Stomach smooth muscle (tissue), 2 donors: ENCODE results near the gene ARMC9.

Experiments used
- H3K27ac ChIP-seq: one replicate; pipeline ENCODE4 v1.7.0; 2013; ENCODE audit warnings: mild to moderate bottlenecking, low read length, inconsistent platforms
- H3K27me3 ChIP-seq, 2 donors: one replicate each; pipeline ENCODE4 v1.7.0; 2013; ENCODE audit warnings: low read length in 2 of 2; ENCODE audit not compliant: insufficient read depth in 2 of 2, control insufficient read depth in 1 of 2
- H3K36me3 ChIP-seq, 2 donors: one replicate each; pipeline ENCODE4 v1.7.0; 2013; ENCODE audit warnings: low read length in 2 of 2; ENCODE audit not compliant: control insufficient read depth in 2 of 2, insufficient read depth in 2 of 2
- H3K4me1 ChIP-seq: one replicate; pipeline ENCODE4 v1.7.0; 2013; ENCODE audit warnings: low read length; ENCODE audit not compliant: control insufficient read depth, insufficient read depth
- H3K4me3 ChIP-seq, 2 donors: one replicate each; pipeline ENCODE4 v1.7.0; 2013; ENCODE audit warnings: low read length in 2 of 2
- H3K9ac ChIP-seq, 2 donors: one replicate each; pipeline ENCODE4 v1.7.0; 2013; ENCODE audit warnings: low read length in 2 of 2, mild to moderate bottlenecking in 1 of 2
- H3K9me3 ChIP-seq, 2 donors: one replicate each; pipeline ENCODE4 v1.7.0; 2013; ENCODE audit warnings: low read length in 2 of 2; ENCODE audit not compliant: control insufficient read depth in 2 of 2
- donor health status: healthy.
- donor health status: Pancreatic carcinoma.

ARMC9 gene

DNA sequence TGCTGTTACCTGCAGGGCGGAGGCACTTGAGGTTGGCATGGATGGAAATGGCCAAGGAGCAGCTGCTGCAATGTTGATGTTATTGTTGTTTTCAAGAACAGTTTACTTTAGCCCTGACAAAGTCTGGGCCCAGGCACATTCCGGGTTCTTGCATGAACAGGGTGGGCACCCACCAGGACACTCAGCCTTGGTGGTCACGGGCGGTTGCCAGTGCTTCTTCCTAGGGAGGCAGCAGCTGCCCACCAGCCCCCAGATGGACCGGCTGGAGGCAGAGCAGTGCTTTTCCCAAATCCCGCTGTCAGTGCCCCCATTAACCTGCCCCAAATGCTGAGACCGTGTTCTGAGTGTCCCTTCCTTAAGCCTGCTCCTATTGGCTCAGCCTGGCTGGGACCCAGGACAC lies 158.6 kb downstream of the ARMC9 start:
- Histone ChIP-seq H3K36me3 (peaks cover 0 to 6% of the 10 kb centered on the region in 2 donors), H3K27ac (no peak overlapping the region), H3K4me1 (peaks cover 5% of the 10 kb centered on the region), H3K4me3 (no peak overlapping the region), H3K9ac (no peak overlapping the region), H3K9me3 (no peaks in the 10 kb centered on the region), H3K27me3 (no peaks in the 10 kb centered on the region)

DNA sequence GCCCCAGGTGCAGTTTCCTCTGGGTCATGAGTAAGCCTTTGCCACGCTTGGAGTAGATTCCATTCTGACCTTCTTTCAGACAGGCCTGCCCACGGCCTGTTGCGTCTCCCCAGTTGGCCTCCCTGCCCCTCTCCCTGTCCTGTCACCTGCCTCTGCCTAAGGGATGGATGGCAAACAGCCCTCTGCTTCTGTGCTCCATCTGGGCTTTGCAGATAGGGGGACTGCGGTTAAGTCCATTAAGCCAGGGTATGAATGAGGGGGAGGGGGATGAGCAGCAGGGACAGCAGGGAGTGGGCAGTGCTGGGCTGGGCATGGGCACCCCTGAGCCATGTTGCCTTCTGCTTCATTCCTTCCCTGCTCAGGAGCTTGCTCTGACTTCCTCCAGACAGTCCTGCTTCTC lies 159.5 kb downstream of the ARMC9 start:
- peaks cover 5% of the 10 kb centered on the region for H3K4me1 ChIP-seq
- no peaks in the 10 kb centered on the region for H3K9me3 ChIP-seq
- peaks cover 0 to 9% of the 10 kb centered on the region in 2 donors for H3K36me3 ChIP-seq
- H3K27ac ChIP-seq = no peak overlapping the region
- no peaks in the 10 kb centered on the region for H3K27me3 ChIP-seq
- no peak overlapping the region for H3K9ac ChIP-seq
- H3K4me3 ChIP-seq = no peak overlapping the region

DNA sequence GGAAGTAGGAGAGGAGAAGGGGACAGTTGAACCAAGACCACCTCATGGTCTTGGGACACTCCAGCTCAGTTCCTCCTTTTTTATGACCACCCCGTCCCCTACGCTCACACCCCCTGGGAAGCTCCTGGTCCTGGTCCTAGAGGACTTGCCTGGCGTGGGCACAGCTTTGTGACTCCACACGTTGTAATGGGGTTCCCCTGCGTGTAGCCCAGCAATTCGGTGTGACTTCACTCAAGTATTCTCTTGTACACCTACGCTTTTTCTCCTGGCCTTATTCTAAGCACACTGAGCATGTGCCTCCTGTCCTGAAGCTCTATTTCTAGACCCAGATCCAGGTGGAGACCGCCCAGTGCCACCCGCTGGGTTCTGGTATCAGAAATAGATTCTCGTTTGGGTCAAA lies 161.0 kb downstream of the ARMC9 start:
- no peak overlapping the region for H3K4me3 ChIP-seq
- peaks cover 5% of the 10 kb centered on the region for H3K4me1 ChIP-seq
- H3K27ac ChIP-seq = no peak overlapping the region
- H3K27me3 ChIP-seq = no peaks in the 10 kb centered on the region
- H3K36me3 ChIP-seq = peaks cover 0 to 12% of the 10 kb centered on the region in 2 donors
- H3K9ac ChIP-seq = no peak overlapping the region
- H3K9me3 ChIP-seq = no peaks in the 10 kb centered on the region

GRCh38 chr2:231359948-231360347 lies 161.5 kb downstream of the ARMC9 start:
- peaks cover 5% of the 10 kb centered on the region for H3K4me1 ChIP-seq
- no peak overlapping the region for H3K9ac ChIP-seq
- H3K27me3 ChIP-seq = no peaks in the 10 kb centered on the region
- no peak overlapping the region for H3K27ac ChIP-seq
- no peak overlapping the region for H3K4me3 ChIP-seq
- H3K36me3 ChIP-seq = peaks cover 0 to 12% of the 10 kb centered on the region in 2 donors
- no peaks in the 10 kb centered on the region for H3K9me3 ChIP-seq

DNA sequence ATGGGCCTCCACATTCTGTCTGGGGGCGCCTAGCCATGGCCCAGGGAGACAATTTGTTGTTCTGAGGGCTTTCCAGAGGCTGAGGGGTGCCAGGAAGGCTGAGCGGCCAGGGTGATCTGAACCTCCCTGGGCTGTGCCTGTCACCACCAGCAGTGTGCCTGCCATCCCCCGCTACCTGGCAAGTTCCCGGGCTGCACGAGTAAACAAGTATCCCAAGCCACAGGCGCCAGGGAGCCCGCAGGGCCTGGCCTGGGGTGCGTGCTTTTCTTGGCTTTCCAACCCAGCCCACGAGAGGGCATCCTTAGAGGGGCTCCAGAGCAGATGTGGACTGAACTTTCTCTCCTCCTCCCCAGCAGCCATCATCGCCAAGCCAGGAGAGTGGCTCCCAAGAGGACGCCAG lies 162.0 kb downstream of the ARMC9 start:
- H3K36me3 ChIP-seq = peaks cover 0 to 12% of the 10 kb centered on the region in 2 donors
- H3K27ac ChIP-seq = no peak overlapping the region
- no peak overlapping the region for H3K9ac ChIP-seq
- H3K9me3 ChIP-seq = no peaks in the 10 kb centered on the region
- H3K4me1 ChIP-seq = peaks cover 5% of the 10 kb centered on the region
- H3K4me3 ChIP-seq = no peak overlapping the region
- H3K27me3 ChIP-seq = no peaks in the 10 kb centered on the region

DNA sequence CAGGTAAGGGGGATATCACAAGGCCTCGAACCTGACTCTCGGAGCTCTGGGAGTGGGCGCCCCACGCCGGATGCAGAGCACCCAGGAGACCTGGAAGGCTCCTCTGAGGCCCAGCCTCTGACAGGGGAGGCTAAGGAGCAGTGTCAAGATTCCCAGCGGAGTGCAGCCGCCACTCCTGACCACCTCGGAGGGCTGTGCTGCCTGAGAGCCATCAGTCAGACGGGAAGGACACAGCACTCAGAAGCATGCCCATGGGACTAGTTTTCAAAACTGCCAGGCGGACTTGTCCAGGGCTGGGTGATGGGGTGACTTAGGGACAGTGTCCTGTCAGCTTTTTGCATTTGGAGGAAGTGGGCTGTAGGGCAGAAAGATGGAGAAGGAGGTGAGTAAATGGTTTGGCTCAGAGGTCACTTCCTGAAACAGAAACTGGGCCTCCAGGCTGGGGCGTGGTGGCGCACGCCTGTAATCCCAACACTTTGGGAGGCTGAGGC lies 162.5 kb downstream of the ARMC9 start:
- Histone ChIP-seq H3K27ac (no peak overlapping the region), H3K4me3 (no peak overlapping the region), H3K9ac (no peak overlapping the region), H3K27me3 (no peaks in the 10 kb centered on the region), H3K36me3 (peaks cover 0 to 10% of the 10 kb centered on the region in 2 donors), H3K9me3 (no peaks in the 10 kb centered on the region), H3K4me1 (no peaks in the 10 kb centered on the region)

DNA sequence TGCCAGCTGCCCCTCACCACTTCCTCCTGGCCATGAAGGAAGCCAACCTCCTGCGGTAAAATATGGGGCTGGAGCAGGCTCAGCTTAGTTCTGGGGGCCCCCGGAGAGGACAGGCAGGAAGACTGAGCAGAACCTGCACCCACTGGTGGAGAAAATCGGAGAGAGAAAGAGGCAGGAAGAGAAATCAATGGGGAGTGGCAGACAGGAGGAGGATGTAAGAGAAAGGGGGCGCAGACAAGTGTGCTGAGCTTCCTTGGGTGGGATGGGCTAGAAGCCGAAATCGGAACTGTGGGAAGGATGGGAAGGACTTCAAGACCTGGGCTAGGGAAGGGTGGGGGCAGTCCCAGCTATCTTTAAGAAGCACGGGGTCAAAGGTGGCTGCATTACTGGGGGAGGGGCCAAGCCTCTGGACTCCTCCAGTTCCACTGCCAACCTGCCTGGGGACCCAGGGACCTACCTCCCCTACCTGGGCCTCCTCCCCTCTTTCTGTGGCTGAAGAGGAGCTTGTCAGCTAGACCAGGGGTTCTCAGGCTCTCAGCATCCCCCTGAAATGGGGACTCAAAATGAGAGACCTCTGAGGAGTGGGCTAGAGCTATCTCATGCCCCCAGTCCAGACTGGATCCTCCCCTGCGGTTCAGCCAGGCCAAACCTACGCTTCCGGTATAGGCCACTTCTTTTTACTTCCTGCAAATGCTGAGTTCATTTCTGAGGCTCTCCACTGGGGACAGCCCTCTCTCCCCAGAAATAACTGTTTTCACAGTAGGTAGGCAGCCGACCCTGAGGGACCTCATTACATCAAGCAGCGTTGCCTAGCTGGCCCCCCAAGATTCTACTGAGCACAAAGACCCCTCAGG lies 163.5 kb downstream of the ARMC9 start:
- Histone ChIP-seq H3K4me1 (no peaks in the 10 kb centered on the region), H3K9ac (no peak overlapping the region), H3K36me3 (peaks cover 0 to 10% of the 10 kb centered on the region in 2 donors), H3K27me3 (no peaks in the 10 kb centered on the region), H3K27ac (no peak overlapping the region), H3K4me3 (no peak overlapping the region), H3K9me3 (no peaks in the 10 kb centered on the region)

GRCh38 chr2:231362555-231363184 lies 164.2 kb downstream of the ARMC9 start:
- no peaks in the 10 kb centered on the region for H3K4me1 ChIP-seq
- no peaks in the 10 kb centered on the region for H3K9me3 ChIP-seq
- no peak overlapping the region for H3K4me3 ChIP-seq
- peaks cover 0 to 10% of the 10 kb centered on the region in 2 donors for H3K36me3 ChIP-seq
- no peak overlapping the region for H3K9ac ChIP-seq
- H3K27me3 ChIP-seq = no peaks in the 10 kb centered on the region
- H3K27ac ChIP-seq = no peak overlapping the region

GRCh38 chr2:231364061-231364460 lies 165.6 kb downstream of the ARMC9 start:
- Histone ChIP-seq H3K9me3 (no peaks in the 10 kb centered on the region), H3K4me1 (no peaks in the 10 kb centered on the region), H3K36me3 (peaks cover 0 to 10% of the 10 kb centered on the region in 2 donors), H3K27me3 (no peaks in the 10 kb centered on the region), H3K4me3 (no peak overlapping the region), H3K27ac (no peak overlapping the region), H3K9ac (no peak overlapping the region)

DNA sequence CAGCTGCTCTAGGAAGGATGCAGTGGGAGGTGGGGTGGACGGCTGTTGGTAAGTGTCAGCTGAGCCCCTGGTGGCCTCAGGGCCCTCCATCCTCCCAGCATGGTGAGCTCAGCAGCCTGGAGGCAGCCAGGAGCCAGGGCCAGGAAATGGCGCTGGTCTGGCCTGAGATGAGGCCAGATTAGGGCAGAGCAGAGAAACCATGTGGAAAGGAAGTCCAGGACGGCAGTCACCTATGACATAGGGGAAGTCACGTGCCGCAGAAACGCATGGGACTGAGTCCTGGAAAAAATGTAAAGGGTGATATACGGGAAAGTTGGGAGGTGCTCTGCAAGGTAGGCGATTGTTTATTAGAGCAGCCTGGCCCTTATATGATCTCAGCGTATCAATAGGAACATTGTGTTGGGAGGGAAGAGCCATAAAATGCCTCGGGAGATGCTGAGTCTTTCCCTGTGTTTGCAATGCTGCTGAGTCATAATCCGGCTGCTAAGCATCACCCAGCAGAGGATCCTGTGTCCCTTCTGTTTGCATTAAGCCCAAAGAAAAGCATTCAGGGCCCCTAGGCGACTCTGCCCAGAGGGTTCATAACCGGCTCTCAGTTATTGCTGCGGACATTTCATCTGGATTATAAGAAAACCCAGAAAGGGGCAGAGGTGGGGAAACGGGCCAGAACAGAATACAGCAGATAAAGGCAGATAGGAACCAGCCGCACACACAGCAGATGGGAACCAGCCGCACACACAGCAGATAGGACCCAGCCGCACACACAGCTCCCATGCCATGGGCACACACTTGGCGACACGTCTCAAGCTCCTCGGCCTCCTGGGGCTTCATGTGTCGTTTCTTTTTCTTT lies 166.8 kb downstream of the ARMC9 start:
- Histone ChIP-seq H3K9me3 (no peaks in the 10 kb centered on the region), H3K27ac (no peak overlapping the region), H3K4me3 (no peak overlapping the region), H3K4me1 (no peaks in the 10 kb centered on the region), H3K9ac (no peak overlapping the region), H3K27me3 (no peaks in the 10 kb centered on the region), H3K36me3 (peaks cover 0 to 10% of the 10 kb centered on the region in 2 donors)
